Measurements from ENCODE around the gene POLE.

POLE gene

DNA sequence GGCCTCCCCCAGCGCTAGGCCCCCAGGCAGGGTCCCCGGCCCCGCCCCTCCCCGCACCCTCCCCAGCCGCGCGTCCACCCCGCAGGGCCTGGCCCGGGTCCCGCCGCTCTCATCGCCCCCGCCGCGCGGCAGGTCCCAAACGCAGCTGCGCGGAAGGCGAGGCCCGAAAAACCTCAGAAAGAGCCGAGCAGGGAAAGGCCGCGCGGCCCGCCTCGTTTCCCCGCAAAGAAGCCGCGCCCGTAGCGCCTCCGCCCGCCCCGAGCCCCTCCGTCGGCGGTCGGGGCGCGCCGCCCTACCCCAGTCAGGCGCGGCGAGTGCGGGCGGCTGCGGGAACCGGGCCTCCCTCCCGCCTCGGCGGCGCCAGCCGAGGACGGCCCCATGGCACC lies 324 bp downstream of the POLE start:
- Histone ChIP-seq H3K9me3 (ENCODE audit: low read depth, low read length) (0 out of 2 replicates have a peak, but pooled peaks cover 4% of the 10 kb centered on the region), H3K9ac (ENCODE audit: insufficient read length) (peak overlapping the region; percentile 91), H3K36me3 (ENCODE audit: insufficient read depth, low read length) (peaks cover 44% of the 10 kb centered on the region), H3K27ac (peak overlapping the region; percentile 92), H3K4me3 (peak overlapping the region; percentile 88)
- no peak for TF ChIP-seq EZH2 (IDR thresholded peaks at IDR 0.05)
- TF ChIP-seq POLR2AphosphoS5 (IDR thresholded peaks at IDR 0.05; ENCODE audit: borderline replicate concordance, low read depth, low read length): no peak
- TF ChIP-seq FOXP2 (optimal IDR thresholded peaks at IDR 0.05; ENCODE audit: control extremely low read depth, extremely low read length, insufficient read depth): no peak
- no peak for DNase-seq (ENCODE audit: low read depth, low spot score)

DNA sequence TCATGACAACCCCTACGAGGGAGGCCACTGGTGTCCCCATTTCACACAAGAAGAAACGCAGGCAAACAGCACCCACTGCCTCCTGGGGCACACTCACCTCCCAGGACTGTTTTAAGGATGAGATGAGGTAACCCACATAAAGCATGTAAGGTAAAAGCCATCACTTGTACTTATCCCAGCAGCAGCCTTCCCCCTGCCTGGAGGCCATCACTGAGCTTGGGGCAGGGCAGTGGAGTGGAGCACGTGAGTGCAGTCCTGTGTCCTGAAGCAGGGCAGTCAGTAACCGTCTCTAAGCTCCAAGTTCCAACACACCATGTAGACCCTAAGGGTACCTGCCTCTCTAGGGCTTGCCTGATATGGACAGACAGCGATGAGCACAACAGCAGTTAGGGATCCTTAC lies 1.7 kb downstream of the POLE start:
- H3K36me3 ChIP-seq (ENCODE audit: insufficient read depth, low read length): peaks cover 42% of the 10 kb centered on the region
- DNase-seq (ENCODE audit: low read depth, low spot score): no peak
- no peak overlapping the region for H3K27ac ChIP-seq
- H3K9me3 ChIP-seq (ENCODE audit: low read depth, low read length): 0 out of 2 replicates have a peak, but pooled peaks cover 4% of the 10 kb centered on the region
- TF ChIP-seq FOXP2 (optimal IDR thresholded peaks at IDR 0.05; ENCODE audit: control extremely low read depth, extremely low read length, insufficient read depth) (no peak), POLR2AphosphoS5 (IDR thresholded peaks at IDR 0.05; ENCODE audit: borderline replicate concordance, low read depth, low read length) (no peak), EZH2 (IDR thresholded peaks at IDR 0.05) (no peak)
- no peak overlapping the region for H3K9ac ChIP-seq (ENCODE audit: insufficient read length)
- peak overlapping the region; percentile 88 for H3K4me3 ChIP-seq

DNA sequence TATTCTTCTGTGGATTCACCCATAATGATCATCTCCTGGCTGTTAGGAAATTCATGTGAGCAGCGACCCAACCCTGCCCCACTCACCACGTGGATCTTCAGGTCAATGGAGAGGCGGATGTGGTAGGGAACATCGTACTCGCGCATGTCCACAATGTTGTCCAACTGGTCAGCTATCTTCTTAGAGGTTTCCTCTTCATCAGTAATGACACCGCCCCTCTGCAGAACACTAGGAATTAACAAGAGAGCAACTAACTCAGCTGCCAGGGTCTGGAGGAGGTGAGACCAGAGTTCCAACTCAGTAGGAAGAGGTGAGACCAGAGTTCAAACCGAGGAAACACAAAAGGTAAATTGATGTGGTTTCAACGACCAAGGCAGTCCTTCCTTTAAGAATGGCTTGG lies 9.7 kb downstream of the POLE start:
- TF ChIP-seq EZH2 (IDR thresholded peaks at IDR 0.05) (no peak), POLR2AphosphoS5 (IDR thresholded peaks at IDR 0.05; ENCODE audit: borderline replicate concordance, low read depth, low read length) (no peak), FOXP2 (optimal IDR thresholded peaks at IDR 0.05; ENCODE audit: control extremely low read depth, extremely low read length, insufficient read depth) (no peak)
- no peak for DNase-seq (ENCODE audit: low read depth, low spot score)
- peaks cover 87% of the 10 kb centered on the region for H3K36me3 ChIP-seq (ENCODE audit: insufficient read depth, low read length)

DNA sequence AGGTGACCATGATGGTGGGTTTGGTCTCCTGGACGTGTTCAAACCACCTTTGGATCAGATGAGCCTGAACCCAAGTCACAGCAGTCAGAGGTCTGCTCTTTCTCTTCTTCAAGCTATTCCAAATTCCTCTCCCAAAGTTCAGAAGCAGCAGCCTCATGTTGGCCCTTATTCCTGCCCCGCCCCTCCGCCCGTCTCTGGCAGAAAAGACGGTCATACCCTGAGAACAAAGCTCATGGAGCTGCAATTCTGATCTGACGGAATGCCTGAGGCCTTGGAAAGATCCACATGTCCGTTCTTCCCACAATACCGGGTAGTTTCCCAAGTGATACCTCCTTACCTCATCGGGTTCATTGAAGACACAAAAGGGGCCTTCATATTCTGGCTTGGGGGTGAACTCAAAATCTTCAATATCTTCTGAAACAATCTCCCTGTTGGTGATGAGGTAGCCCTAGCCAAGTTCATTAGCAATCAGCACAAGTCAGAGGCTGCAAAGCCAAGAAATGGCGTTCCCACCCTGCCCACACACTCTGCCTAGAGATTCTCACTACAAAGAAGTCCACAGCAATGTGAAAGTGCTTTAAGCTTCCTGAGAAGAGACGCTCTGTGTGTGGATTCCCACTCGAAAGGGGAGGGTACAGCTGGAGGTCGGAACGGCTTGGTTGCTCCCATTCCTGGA lies 11.2 kb downstream of the POLE start:
- no peak overlapping the region for H3K4me3 ChIP-seq
- TF ChIP-seq EZH2 (IDR thresholded peaks at IDR 0.05): no peak
- no peak for TF ChIP-seq POLR2AphosphoS5 (IDR thresholded peaks at IDR 0.05; ENCODE audit: borderline replicate concordance, low read depth, low read length)
- no peak for TF ChIP-seq FOXP2 (optimal IDR thresholded peaks at IDR 0.05; ENCODE audit: control extremely low read depth, extremely low read length, insufficient read depth)
- no peak overlapping the region for H3K9ac ChIP-seq (ENCODE audit: insufficient read length)
- no peaks in the 10 kb centered on the region for H3K9me3 ChIP-seq (ENCODE audit: low read depth, low read length)
- H3K27ac ChIP-seq: no peak overlapping the region
- H3K36me3 ChIP-seq (ENCODE audit: insufficient read depth, low read length): peaks cover 95% of the 10 kb centered on the region
- no peak for DNase-seq (ENCODE audit: low read depth, low spot score)

More for the DNA sequence above, 9.7 kb downstream of the POLE start:
- H3K4me3 ChIP-seq: no peak overlapping the region
- H3K9me3 ChIP-seq (ENCODE audit: low read depth, low read length): no peaks in the 10 kb centered on the region
- H3K27ac ChIP-seq: no peak overlapping the region
- no peak overlapping the region for H3K9ac ChIP-seq (ENCODE audit: insufficient read length)

DNA sequence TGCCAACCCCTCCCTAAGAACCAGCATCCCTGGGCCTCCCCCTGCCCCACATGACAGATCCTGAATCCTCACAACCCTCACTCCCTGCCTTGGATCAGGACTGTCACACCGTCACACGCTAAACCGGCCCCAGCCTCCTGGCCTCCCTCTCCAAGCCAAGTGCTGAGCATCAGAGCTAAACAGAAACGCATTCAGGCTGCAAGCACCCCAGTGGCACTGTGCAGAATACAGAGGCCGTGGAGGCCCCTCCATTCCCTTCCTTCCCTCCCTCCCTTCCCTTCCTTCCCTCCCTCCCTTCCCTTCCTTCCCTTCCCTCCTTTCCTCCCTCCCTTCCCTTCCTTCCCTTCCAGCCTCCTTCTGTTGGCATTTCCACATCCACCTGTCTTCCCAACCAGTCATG lies 12.6 kb downstream of the POLE start:
- no peaks in the 10 kb centered on the region for H3K9me3 ChIP-seq (ENCODE audit: low read depth, low read length)
- TF ChIP-seq EZH2 (IDR thresholded peaks at IDR 0.05) (no peak), FOXP2 (optimal IDR thresholded peaks at IDR 0.05; ENCODE audit: control extremely low read depth, extremely low read length, insufficient read depth) (no peak), POLR2AphosphoS5 (IDR thresholded peaks at IDR 0.05; ENCODE audit: borderline replicate concordance, low read depth, low read length) (no peak)
- no peak overlapping the region for H3K9ac ChIP-seq (ENCODE audit: insufficient read length)
- H3K4me3 ChIP-seq: no peak overlapping the region
- H3K36me3 ChIP-seq (ENCODE audit: insufficient read depth, low read length): peaks cover 90% of the 10 kb centered on the region
- DNase-seq (ENCODE audit: low read depth, low spot score): no peak
- H3K27ac ChIP-seq: no peak overlapping the region

DNA sequence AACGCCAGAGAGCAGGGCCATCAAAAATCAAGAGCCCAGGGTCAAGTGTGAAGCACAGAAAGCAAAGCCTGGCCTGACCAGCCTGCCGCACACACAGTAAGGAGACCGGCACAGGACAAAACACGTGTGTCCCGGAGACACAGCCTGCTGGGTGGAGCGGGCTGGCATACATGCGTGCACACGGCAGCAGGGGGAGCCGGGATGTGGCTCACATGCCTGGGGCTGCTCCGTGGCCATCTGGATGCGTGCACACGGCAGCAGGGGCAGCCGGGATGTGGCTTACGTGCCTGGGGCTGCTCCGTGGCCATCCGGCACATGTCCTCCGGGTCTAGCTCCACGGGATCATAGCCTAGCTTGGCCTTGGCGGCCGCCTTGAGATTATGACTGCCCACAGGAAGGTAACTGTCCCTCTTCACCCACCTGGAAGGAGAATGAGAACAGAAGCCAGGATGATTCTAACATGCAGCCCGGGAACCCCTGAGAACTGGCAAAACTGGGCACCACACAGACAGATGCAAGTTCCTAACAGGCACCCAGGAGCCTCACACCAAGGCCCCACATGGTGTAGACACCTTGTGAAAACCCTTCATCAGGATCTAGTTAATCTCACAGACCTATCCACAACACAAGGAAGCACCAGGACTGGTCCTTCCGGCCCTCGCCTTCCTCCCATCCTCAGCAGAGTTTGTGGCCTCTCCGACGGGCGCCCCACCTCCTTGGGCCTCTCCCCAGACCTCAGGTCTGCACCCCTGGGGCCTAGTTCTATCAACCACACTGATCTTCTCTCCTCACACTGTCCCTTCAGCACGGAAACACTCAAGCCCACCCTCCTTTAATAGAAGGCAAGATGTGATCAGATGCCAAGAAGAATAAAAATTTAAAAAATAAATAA lies 13.6 kb downstream of the POLE start:
- DNase-seq (ENCODE audit: low read depth, low spot score): no peak
- Histone ChIP-seq H3K36me3 (ENCODE audit: insufficient read depth, low read length) (peaks cover 90% of the 10 kb centered on the region), H3K4me3 (no peak overlapping the region), H3K9me3 (ENCODE audit: low read depth, low read length) (no peaks in the 10 kb centered on the region), H3K27ac (no peak overlapping the region), H3K9ac (ENCODE audit: insufficient read length) (no peak overlapping the region)
- TF ChIP-seq POLR2AphosphoS5 (IDR thresholded peaks at IDR 0.05; ENCODE audit: borderline replicate concordance, low read depth, low read length) (no peak), FOXP2 (optimal IDR thresholded peaks at IDR 0.05; ENCODE audit: control extremely low read depth, extremely low read length, insufficient read depth) (no peak), EZH2 (IDR thresholded peaks at IDR 0.05) (no peak)

DNA sequence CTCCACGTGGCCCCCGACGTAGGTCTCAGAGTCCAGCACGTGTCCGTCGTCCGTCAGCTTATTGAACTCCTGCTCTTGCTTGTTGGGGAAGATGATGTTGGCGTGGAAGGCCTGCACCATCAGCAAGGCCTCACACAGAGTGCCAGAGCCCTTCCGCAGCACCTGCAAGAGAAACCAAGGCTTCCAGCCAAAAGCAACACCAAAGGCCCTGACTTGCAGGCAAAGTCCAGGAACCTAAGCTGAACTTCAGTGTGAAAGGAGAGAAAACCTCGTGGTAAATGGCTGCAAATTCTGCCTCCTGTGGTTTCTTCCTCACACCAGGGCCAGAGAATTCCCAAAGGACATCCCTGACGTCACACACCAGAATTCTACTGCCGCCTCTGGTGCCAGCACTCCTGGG lies 14.5 kb downstream of the POLE start:
- H3K9ac ChIP-seq (ENCODE audit: insufficient read length): no peak overlapping the region
- TF ChIP-seq FOXP2 (optimal IDR thresholded peaks at IDR 0.05; ENCODE audit: control extremely low read depth, extremely low read length, insufficient read depth) (no peak), POLR2AphosphoS5 (IDR thresholded peaks at IDR 0.05; ENCODE audit: borderline replicate concordance, low read depth, low read length) (no peak), EZH2 (IDR thresholded peaks at IDR 0.05) (no peak)
- H3K27ac ChIP-seq: no peak overlapping the region
- no peaks in the 10 kb centered on the region for H3K9me3 ChIP-seq (ENCODE audit: low read depth, low read length)
- DNase-seq (ENCODE audit: low read depth, low spot score): no peak
- H3K4me3 ChIP-seq: no peak overlapping the region
- peaks cover 92% of the 10 kb centered on the region for H3K36me3 ChIP-seq (ENCODE audit: insufficient read depth, low read length)

DNA sequence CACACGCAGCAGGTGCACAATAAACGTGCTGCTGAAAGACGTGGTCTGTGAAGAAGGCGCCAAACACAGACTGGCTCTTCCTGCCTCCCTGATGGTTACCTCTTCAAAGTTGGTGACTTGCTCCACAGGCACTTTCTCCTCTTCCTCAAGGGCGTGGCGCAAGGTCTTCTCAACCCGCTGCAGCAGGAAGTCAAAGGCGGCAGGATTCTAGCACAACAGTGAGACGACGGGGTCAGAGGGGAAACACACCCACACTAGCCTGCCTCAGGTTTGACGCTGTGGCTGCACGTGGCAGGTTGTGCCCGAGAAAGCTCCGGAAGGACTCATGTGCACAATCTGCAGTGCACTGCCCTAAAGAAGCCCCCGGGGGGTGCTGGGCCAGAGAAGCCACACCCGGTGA lies 15.0 kb downstream of the POLE start:
- Histone ChIP-seq H3K36me3 (ENCODE audit: insufficient read depth, low read length) (peaks cover 91% of the 10 kb centered on the region), H3K27ac (no peak overlapping the region), H3K9ac (ENCODE audit: insufficient read length) (no peak overlapping the region), H3K9me3 (ENCODE audit: low read depth, low read length) (no peaks in the 10 kb centered on the region), H3K4me3 (no peak overlapping the region)
- no peak for DNase-seq (ENCODE audit: low read depth, low spot score)
- no peak for TF ChIP-seq POLR2AphosphoS5 (IDR thresholded peaks at IDR 0.05; ENCODE audit: borderline replicate concordance, low read depth, low read length)
- no peak for TF ChIP-seq EZH2 (IDR thresholded peaks at IDR 0.05)
- no peak for TF ChIP-seq FOXP2 (optimal IDR thresholded peaks at IDR 0.05; ENCODE audit: control extremely low read depth, extremely low read length, insufficient read depth)

Measured in SK-N-MC (cell line).